Chondrocyte (in vitro differentiated cells): Measurements from ENCODE around the gene LYSMD2. TPM values are rescaled to one million over a fixed set of nuclear protein-coding genes. Genes with fewer than 3 reads are reported as not detected.

Experiments
- DNase-seq: peaks from one replicate; pipeline ENCODE4 v3.0.0; 2021; ENCODE audit warnings: mixed read lengths, low spot score
- H3K27ac Mint-ChIP-seq: one replicate; pipeline ENCODE4 v1.8.0; 2021; ENCODE audit warnings: mild to moderate bottlenecking, moderate library complexity, mixed read lengths; ENCODE audit not compliant: unreplicated experiment
- H3K27me3 Mint-ChIP-seq: 2 replicates; pipeline ENCODE4 v1.8.0; 2021; ENCODE audit warnings: low read depth, mixed read lengths
- H3K36me3 Mint-ChIP-seq: 2 replicates; pipeline ENCODE4 v1.8.0; 2021; ENCODE audit warnings: low read depth, mixed read lengths
- H3K4me1 Mint-ChIP-seq: 2 replicates; pipeline ENCODE4 v1.8.0; 2021; ENCODE audit warnings: low read depth, mild to moderate bottlenecking, mixed read lengths
- H3K4me3 Mint-ChIP-seq: one replicate; pipeline ENCODE4 v1.8.0; 2021; ENCODE audit warnings: mild to moderate bottlenecking, moderate library complexity, mixed read lengths; ENCODE audit not compliant: unreplicated experiment
- H3K9me3 Mint-ChIP-seq: 2 replicates; pipeline ENCODE4 v1.8.0; 2021; ENCODE audit warnings: low read depth, mixed read lengths
- total RNA-seq: library from RNA; stranded (reverse); gene quantifications from 3 replicates; pipeline ENCODE4 v1.2.1, GENCODE V29; 2021
- TF ChIP-seq, protein P1 (sequence below): fragments of 200-600 bp; sonication (generic); IDR thresholded peaks from 2 replicates; pipeline ENCODE4 v1.5.0; 2021; ENCODE audit warnings: antibody characterized with exemption, mild to moderate bottlenecking, moderate library complexity

The LYSMD2 gene
- total RNA-seq, 1 donor from 2014 or later: 2.7 TPM

- no peak for DNase-seq
- no peak overlapping the region for H3K4me3 Mint-ChIP-seq
These were observed 40.3 kb downstream of the LYSMD2 start for GRCh38 chr15:51697163-51697562.

GRCh38 chr15:51696566-51696965 lies 40.9 kb downstream of the LYSMD2 start:
- Mint-ChIP-seq H3K4me3 (no peak overlapping the region), H3K9me3 (no peaks in the 10 kb centered on the region), H3K4me1 (no peaks in the 10 kb centered on the region), H3K36me3 (no peaks in the 10 kb centered on the region), H3K27me3 (peaks cover 53% of the 10 kb centered on the region), H3K27ac (no peak overlapping the region)
- TF ChIP-seq, protein P1, sequence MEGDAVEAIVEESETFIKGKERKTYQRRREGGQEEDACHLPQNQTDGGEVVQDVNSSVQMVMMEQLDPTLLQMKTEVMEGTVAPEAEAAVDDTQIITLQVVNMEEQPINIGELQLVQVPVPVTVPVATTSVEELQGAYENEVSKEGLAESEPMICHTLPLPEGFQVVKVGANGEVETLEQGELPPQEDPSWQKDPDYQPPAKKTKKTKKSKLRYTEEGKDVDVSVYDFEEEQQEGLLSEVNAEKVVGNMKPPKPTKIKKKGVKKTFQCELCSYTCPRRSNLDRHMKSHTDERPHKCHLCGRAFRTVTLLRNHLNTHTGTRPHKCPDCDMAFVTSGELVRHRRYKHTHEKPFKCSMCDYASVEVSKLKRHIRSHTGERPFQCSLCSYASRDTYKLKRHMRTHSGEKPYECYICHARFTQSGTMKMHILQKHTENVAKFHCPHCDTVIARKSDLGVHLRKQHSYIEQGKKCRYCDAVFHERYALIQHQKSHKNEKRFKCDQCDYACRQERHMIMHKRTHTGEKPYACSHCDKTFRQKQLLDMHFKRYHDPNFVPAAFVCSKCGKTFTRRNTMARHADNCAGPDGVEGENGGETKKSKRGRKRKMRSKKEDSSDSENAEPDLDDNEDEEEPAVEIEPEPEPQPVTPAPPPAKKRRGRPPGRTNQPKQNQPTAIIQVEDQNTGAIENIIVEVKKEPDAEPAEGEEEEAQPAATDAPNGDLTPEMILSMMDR: no peak
- DNase-seq: no peak

More at GRCh38 chr15:51697163-51697562, 40.3 kb downstream of the LYSMD2 start:
- Mint-ChIP-seq H3K36me3 (no peaks in the 10 kb centered on the region), H3K4me1 (no peaks in the 10 kb centered on the region), H3K27me3 (peaks cover 47% of the 10 kb centered on the region), H3K27ac (no peak overlapping the region), H3K9me3 (no peaks in the 10 kb centered on the region)
- TF ChIP-seq, protein P1: no peak

DNA sequence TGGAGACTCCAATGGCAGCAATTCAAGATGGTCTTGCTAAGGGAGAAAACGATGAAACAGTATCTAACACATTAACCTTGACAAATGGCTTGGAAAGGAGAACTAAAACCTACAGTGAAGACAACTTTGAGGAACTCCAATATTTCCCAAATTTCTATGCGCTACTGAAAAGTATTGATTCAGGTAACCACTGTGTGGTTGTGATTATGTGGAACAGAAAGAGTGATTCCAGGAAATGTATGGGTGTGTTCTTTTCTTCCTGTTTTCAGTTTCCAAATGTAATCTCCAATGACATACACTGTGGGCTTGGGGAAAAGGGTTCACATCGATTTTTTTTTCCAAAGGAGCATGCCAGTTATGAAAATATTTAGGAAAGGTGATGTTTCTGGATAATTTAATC lies 45.3 kb downstream of the LYSMD2 start:
- Mint-ChIP-seq H3K27me3 (peaks cover 54% of the 10 kb centered on the region), H3K4me1 (no peaks in the 10 kb centered on the region), H3K27ac (no peak overlapping the region), H3K9me3 (no peaks in the 10 kb centered on the region), H3K36me3 (no peaks in the 10 kb centered on the region), H3K4me3 (no peak overlapping the region)
- DNase-seq: no peak
- TF ChIP-seq, protein P1: no peak

DNA sequence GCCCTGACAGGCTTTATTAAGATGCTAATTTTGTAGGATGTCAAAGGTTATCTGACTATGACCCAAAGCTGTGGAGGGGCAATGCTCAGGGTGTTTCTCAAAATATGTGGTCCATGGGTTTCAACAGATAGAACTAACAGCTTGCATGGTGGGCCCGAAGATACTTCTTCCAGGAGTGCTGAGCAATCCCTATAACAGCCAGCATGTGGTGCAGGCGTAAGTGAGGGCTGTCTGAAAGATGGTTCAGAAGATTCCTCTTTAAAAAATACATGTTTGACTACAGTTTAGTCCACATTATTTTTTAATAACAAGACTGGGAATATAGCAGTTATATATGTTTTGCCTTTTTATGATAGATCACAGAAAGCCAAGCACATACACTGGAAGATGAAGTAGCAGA lies 48.6 kb downstream of the LYSMD2 start:
- no peak for DNase-seq
- Mint-ChIP-seq H3K4me1 (no peaks in the 10 kb centered on the region), H3K27ac (no peak overlapping the region), H3K9me3 (no peaks in the 10 kb centered on the region), H3K36me3 (no peaks in the 10 kb centered on the region), H3K27me3 (peaks cover 66% of the 10 kb centered on the region), H3K4me3 (no peak overlapping the region)
- TF ChIP-seq, protein P1: peak; percentile 28

- Mint-ChIP-seq H3K9me3 (no peaks in the 10 kb centered on the region), H3K4me3 (no peak overlapping the region), H3K4me1 (no peaks in the 10 kb centered on the region), H3K27ac (no peak overlapping the region), H3K27me3 (peaks cover 59% of the 10 kb centered on the region), H3K36me3 (no peaks in the 10 kb centered on the region)
- TF ChIP-seq, protein P1: no peak
- no peak for DNase-seq
These were observed 49.9 kb downstream of the LYSMD2 start for GRCh38 chr15:51687565-51687964.
